Sigmoid colon (tissue), 4 donors: Measurements from ENCODE around the gene MYH11.

Experiments used
- CTCF ChIP-seq, 4 experiments: fragments of 450-650 bp in 3 of 4; fragments of 200-600 bp in 1 of 4; IDR thresholded peaks; one replicate each; pipeline ENCODE4 v1.5.1; 2016 to 2019; ENCODE audit warnings: antibody characterized with exemption in 4 of 4, mild to moderate bottlenecking in 3 of 4, moderate library complexity in 2 of 4
- EP300 ChIP-seq, 4 donors: sonication (generic); formaldehyde crosslinking; IDR thresholded peaks; one replicate each; pipeline ENCODE4 v1.6.1; 2017; ENCODE audit warnings: antibody characterized with exemption in 4 of 4
- POLR2A ChIP-seq, 2 donors: fragments of 450-650 bp; IDR thresholded peaks; one replicate each; pipeline ENCODE4 v1.6.1; 2016; ENCODE audit warnings: antibody characterized with exemption in 2 of 2, mild to moderate bottlenecking in 2 of 2, moderate library complexity in 2 of 2
- POLR2AphosphoS5 ChIP-seq, 4 donors: sonication (generic); formaldehyde crosslinking; IDR thresholded peaks; one replicate each; pipeline ENCODE4 v1.6.1; 2017; ENCODE audit warnings: antibody characterized with exemption in 4 of 4

- TF ChIP-seq CTCF (IDR thresholded peaks at IDR 0.05): no peak
- no peak for TF ChIP-seq POLR2A (IDR thresholded peaks at IDR 0.05)
- TF ChIP-seq EP300 (IDR thresholded peaks at IDR 0.05): no peak
- no peak for TF ChIP-seq POLR2AphosphoS5 (IDR thresholded peaks at IDR 0.05)
These were observed 13.2 kb upstream of the MYH11 start for GRCh38 chr16:15870011-15870410.
